Measurements from ENCODE around the gene PRKAG2.

The PRKAG2 gene

GRCh38 chr7:151688236-151688780 is 188.6 kb downstream of the PRKAG2 start:
- DNase-seq (ENCODE audit: insufficient read length, low spot score), result no peak
- FAIRE-seq, result no peak
- no peak for TF ChIP-seq POLR2A (IDR thresholded peaks at IDR 0.05; ENCODE audit: low read depth, low read length)

DNA sequence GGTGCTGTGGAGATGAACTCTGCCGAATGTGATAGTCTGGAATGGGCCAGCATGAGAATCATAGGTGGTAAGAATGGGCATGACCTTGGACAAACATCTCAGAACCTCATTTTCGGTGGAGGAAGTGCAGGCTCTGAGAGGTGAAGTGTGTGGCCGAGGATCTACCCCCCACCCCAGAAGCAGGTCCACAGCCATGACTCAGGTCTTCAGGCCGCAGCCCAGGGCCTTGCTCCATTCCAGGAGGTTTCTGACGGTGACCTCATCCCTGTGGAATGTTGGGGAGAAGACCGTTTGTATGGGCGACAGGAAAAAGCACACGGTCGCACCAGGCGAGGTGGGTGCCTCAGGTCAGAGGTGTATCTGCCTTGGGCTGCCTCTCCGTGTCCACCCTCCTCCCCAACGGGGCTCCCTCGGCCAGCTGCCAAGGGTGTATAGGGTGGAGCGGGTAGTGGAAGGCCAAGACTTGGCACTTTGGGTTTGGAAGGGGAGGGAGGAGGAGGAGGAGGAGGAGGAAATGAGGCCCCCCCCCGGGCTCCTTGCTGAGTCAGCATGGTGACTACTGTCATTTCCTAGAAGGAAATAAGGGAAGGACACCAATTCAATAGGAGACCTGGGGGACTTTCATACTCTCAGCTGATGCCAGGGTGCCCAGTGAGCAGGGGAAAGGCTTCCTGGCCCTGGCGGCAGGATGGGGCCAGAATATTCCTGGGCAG is 189.2 kb downstream of the PRKAG2 start:
- TF ChIP-seq POLR2A (IDR thresholded peaks at IDR 0.05; ENCODE audit: low read depth, low read length), result no peak
- FAIRE-seq (peak; percentile 87), DNase-seq (ENCODE audit: insufficient read length, low spot score) (peak; percentile 93)

- FAIRE-seq (no peak), DNase-seq (ENCODE audit: insufficient read length, low spot score) (no peak)
- no peak for TF ChIP-seq POLR2A (IDR thresholded peaks at IDR 0.05; ENCODE audit: low read depth, low read length)
These were observed 190.1 kb downstream of the PRKAG2 start for GRCh38 chr7:151686826-151687225.

DNA sequence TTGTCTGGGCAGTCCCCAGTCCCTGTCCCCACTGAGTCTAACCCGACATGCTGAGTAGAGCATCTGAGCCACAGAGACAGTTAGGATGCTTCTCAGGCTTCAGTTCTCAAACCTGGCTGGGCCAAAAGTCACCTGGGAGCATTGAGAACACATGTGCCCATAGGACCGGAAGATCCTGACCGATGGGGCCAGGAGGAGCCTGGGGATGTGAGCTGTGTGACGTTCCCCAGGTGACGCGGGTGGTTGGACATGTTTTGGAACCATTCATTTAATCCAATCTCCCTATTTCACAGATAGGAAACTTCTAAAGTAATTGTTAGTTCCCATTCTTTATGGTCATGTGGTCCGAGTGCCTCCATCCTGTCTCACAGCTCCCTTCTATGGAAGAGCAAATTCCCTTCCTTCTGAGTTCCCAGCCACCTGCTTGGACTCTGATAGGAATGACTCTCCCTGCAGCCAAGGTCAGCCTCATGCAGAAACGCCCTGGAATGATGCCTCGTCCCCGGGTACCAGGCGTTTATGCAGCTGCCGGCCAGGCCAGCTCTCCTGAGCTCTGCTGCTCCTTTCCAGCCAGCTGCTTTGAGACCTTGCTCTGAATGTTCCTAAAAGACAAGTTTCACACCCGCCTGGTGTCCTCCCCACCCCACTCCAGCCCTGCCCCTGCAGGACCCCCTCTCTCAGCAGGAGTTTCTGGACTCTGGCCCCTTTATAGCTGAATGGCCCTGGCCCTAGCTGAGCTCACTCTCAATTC is 190.7 kb downstream of the PRKAG2 start:
- no peak for TF ChIP-seq POLR2A (IDR thresholded peaks at IDR 0.05; ENCODE audit: low read depth, low read length)
- FAIRE-seq (no peak), DNase-seq (ENCODE audit: insufficient read length, low spot score) (no peak)

DNA sequence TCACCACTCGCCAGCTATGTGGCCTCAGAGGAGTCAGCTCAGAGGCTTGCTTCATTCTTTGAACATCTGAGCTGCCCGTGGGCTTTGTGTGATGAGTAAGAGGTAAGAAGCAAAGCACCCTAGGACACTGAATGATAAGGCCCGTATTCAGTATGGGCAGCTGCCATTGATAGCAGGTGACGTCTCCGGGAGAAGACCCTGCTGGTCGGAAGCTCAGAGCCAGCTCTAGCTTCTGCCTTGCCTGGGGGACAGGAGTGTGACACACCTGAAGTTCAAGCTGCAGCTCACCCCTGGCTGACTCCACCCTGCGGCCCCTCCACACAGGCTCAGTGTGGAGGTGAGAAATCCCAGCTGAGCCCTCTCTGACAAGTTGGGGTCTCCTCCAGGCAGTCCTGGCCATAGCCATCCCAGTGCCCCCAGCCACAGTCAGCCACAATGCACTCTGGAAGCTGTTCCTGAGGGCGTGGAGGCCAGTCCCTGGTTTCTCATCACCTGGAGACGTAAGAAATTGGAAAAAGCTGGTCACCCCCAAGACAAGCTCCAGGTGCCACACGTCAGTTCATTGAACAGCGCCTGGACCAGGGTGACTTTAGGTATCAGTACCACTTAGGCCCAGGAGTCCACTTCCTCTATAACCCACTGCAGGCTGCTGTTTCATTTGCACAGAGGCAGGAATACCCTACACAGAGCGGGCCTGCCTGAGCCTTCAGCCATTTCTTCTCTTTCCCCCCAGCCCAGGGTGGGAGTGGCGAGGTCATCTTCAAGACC is 192.3 kb downstream of the PRKAG2 start:
- FAIRE-seq (no peak), DNase-seq (ENCODE audit: insufficient read length, low spot score) (no peak)
- TF ChIP-seq POLR2A (IDR thresholded peaks at IDR 0.05; ENCODE audit: low read depth, low read length), result no peak

DNA sequence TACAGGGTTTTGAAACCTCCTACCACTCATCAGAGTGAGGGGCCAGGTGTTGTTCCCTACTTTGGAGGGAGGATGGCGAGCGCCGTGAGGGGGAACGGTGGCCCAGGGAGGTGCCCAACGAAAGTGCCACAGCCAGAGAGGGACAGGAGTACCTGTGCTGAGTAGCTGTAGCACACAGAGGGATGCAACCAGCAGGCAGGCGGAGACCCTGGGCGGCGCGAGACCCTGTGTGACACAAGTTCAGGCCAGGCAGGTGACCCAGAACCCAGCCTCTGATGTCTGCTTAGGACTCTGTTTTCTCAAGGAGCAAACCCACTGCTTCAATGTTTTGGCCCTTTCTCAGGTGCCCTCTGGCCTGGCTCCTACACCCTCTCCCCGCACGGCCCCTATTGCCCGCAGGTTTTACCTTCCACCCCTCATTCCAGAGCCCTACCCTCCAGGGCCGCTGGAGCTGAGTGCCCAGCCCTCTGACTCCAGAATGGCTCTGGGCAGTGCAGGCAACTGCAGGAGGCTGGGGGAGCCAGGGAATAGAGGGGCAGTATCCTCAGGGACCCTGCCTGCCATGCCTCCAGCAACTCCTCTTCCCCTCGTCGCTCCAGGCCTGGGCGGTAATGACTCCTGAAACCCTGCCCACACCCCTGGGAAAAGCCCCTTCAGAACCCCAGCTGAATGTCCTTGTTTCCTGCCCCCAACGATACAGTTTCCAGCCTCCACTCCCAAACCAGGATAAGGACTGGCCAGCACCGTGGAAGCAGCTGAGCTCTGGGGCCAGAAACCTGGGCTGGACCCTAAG is 193.1 kb downstream of the PRKAG2 start:
- DNase-seq (ENCODE audit: insufficient read length, low spot score) (no peak), FAIRE-seq (no peak)
- no peak for TF ChIP-seq POLR2A (IDR thresholded peaks at IDR 0.05; ENCODE audit: low read depth, low read length)

DNA sequence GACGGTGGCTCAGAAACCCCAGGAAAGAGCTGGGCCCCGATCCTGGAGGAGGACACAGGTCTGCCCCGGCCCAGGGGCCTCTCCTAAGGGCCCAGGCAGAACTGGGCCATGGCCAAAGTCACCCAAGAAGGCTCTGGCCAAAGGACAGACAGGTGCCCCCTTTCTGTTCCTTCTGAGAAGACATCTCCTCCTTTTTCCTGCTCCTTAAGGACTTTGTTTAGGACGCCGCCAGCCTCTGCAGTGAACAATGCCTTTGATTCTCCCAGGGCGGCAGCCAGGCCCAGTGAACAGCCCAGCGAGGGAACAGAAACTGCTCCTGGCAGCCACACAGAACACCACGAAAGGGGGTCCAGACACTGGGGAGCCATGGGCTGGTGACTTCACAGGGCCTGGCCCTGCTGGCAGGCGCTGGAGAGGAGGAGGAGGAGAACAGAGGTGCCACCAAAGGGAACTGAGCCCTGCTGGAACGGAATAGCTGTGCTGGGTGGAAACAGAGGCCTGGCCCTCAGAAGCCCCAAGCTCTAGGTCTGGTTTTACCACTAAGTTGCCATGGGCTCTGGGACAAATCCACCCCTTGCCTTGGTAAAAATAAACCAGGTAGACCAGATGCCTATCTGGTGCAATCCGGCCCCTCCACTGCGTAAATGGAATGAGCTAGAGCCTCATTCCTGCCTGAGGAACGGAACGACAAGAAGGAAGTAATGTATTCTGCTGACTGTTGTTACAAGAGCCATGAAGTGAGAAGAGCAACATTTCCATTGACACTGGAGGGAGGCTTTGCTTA is 193.9 kb downstream of the PRKAG2 start:
- no peak for FAIRE-seq

GRCh38 chr7:151681726-151682125 is 195.2 kb downstream of the PRKAG2 start:
- FAIRE-seq (no peak), DNase-seq (ENCODE audit: insufficient read length, low spot score) (no peak)
- TF ChIP-seq POLR2A (IDR thresholded peaks at IDR 0.05; ENCODE audit: low read depth, low read length), result no peak

More for the DNA sequence above, 193.9 kb downstream of the PRKAG2 start:
- TF ChIP-seq POLR2A (IDR thresholded peaks at IDR 0.05; ENCODE audit: low read depth, low read length), result no peak
- DNase-seq (ENCODE audit: insufficient read length, low spot score), result no peak

DNA sequence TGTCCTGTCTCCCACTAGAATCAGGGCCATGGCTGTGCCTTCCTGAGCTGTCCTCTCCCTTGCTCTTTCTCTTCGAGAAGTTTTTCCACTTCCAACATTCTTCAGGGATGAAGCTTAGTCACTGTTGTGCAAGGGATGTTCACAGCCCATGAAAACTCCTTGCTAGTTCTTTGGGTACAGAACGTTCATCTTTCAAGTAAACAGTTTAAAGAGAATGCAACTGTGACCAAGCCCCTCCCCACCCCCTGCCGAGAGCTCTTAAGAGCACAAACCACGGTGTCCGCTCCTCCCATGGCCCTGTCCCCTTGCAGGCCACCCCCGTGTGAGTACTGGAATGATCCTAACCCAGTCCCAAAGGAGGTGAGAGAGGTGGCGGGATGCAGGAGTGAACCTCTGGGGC is 196.1 kb downstream of the PRKAG2 start:
- DNase-seq (ENCODE audit: insufficient read length, low spot score) (no peak), FAIRE-seq (no peak)
- no peak for TF ChIP-seq POLR2A (IDR thresholded peaks at IDR 0.05; ENCODE audit: low read depth, low read length)

- no peak for TF ChIP-seq POLR2A (IDR thresholded peaks at IDR 0.05; ENCODE audit: low read depth, low read length)
- DNase-seq (ENCODE audit: insufficient read length, low spot score) (no peak), FAIRE-seq (no peak)
These were observed 196.9 kb downstream of the PRKAG2 start for GRCh38 chr7:151679881-151680612.

GRCh38 chr7:151679071-151679708 is 197.7 kb downstream of the PRKAG2 start:
- no peak for TF ChIP-seq POLR2A (IDR thresholded peaks at IDR 0.05; ENCODE audit: low read depth, low read length)
- no peak for DNase-seq (ENCODE audit: insufficient read length, low spot score)
- no peak for FAIRE-seq

GRCh38 chr7:151678227-151678604 is 198.7 kb downstream of the PRKAG2 start:
- no peak for DNase-seq (ENCODE audit: insufficient read length, low spot score)
- FAIRE-seq, result no peak
- no peak for TF ChIP-seq POLR2A (IDR thresholded peaks at IDR 0.05; ENCODE audit: low read depth, low read length)

Measured in H54 (cell line).